Stimulated activated CD4-positive, alpha-beta T cell treated with anti-CD3 and anti-CD28 coated beads, TNF-alpha, amount 100 ng/mL, for 1 hour (primary cell): ENCODE results near the gene ANKRD44.

Experiments
- DNase-seq, 3 donors: peaks; one replicate each; pipeline ENCODE4 v3.0.0-alpha.2; 2020; ENCODE audit warnings: low read depth in 3 of 3, low spot score in 1 of 3

Gene ANKRD44

DNA sequence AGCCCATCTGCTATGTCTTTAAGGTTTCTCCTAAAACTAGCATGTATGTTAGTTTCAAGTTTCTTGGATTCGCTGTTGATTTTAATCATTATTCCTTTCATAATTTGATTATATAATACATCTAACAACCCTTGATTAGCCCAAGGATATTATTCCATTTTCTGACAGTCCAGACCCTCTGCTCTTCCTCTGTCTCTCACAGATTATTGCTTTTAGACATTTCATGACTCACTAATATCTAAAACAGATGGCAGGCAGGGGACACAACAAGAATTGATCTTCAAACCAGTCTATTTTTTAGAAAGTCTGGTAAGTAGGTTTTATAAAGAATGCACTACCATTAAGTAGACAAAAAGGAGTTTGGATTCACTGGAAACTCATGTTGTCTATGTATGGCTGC, 162.2 kb downstream of the ANKRD44 start:
- no peak for DNase-seq

DNA sequence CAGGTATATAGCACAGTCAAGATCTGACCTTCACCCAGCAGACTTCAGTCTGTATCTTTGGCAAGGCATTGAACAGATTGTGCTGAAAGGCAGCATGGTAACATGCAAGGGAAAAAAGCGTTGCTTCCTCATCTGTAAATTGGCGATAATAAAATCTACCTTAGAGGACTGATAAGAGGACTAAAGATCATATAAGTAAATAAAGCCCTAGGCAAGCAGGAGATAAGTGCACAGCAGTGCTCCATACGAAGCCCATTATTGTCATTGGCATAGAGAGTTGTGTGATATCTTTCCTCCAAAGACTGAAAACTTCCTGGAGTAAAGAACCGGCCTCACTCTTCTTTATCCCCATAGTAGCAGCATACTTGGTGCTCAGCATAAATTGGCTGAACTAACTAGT, 162.6 kb downstream of the ANKRD44 start:
- no peak for DNase-seq

DNA sequence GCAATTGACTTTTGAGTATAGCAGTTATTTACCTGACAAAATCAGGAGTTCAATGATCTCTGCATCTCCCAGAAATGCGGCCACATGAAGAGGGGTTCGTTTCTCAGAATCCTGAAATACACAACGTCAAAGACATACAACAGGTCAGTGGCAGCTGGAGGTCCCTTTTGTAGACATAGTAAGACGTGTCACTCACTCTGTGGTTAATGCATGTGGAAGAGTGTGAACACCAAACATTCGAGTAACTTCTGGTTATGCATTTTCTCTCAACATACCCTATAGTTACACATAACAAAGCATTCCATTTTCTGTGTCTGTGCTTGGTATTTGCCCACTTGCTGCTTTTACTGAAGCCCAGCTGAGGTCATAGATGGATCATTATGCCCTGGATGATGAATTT, 163.6 kb downstream of the ANKRD44 start:
- DNase-seq = no peak

DNA sequence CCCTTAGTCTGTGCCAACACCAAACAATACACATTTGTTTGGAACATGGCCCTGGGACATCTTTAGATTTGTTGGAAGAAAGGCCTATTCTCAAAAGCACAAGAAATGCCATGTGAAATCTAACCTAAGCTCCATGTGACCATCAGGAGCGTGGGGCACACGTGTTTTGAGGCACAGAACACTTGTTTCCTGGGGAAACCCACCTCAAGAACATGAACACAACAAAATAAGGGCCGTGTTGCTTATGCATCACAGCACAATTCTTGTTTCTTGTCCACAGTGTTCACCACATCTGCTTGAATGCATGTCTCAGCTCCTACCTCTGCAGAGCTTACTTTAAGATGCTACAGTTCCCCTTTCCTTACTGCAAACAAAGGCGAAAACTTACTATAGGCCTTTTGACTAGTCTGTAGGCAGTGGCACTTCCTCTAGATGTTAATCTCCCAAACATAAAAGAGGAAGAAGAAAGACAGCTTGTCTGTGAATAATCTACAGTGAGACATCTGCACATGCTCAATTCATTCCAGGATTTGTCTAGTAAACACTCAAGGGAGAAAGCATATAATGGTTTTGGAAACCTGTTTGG, 165.0 kb downstream of the ANKRD44 start:
- no peak for DNase-seq

DNA sequence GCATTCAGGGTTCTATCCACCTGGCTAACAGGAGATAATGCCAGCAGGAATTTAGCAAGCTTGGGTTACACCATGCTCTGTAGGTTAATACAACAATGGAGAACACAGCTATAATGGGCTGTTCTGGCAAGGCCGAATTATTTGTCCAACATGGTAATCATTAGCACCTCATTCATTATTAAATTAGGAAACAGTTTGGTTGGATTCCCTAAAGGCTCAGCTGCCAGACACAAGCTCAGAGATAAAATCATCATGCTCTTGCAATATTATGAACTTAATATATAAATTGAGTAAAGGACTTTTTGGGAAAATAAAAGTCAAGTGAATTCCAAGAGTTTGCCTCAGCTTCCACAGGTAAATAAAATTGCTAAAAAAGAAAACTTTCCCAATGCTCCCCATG, 166.4 kb downstream of the ANKRD44 start:
- DNase-seq = no peak

DNA sequence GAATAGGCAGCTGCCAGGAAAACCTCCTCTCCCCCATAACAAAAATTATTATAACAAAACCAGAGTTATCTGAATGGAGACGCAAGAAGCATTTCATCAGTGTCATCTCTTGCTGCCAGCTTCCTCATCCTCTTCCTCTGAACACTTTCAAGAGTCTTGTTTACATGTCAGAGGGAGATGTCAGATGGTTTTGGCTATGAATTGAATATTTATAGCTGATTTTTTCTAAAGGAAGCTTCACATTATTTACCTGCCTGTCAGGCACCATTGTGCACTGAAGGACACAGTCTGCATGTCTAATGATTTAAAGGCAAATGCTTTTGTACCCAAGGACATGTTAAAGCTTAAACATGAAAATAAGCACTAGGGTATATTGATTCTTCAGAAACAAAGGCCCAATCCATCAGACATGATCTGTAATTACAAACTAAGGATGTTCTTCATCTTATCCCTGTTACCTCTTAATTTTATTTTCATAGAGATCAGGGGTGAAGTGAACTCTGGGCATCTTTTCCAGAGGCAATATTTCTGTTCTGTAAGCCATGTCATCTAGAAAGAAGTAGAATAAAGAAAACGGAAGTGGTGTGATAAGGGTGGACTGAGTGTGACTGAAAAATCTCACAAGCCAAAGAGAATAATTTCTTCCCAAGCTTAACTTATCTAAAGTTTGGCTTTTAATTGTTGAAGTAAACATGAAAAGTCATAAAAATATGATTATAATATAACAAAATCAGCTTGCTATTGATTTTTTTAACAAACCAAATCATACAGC, 168.7 kb downstream of the ANKRD44 start:
- DNase-seq = no peak

DNA sequence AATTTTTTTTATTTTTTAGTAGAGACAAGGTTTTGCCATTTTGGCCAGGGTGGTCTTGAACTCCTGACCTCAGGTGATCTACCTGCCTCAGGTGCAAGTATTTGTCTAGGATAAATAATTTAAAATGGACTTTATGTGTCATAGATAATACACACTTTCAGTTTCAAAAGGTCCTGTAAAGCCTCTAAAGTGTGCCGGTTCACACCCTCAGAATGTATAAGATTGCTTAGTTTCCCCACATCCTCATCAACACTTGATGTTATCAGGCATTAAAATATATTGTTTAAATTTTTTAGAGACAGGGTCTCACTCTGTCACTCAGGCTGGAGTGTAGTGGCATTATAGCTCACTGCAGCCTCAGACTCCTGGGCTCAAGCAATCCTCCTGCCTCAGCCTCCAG, 170.5 kb downstream of the ANKRD44 start:
- DNase-seq = no peak

DNA sequence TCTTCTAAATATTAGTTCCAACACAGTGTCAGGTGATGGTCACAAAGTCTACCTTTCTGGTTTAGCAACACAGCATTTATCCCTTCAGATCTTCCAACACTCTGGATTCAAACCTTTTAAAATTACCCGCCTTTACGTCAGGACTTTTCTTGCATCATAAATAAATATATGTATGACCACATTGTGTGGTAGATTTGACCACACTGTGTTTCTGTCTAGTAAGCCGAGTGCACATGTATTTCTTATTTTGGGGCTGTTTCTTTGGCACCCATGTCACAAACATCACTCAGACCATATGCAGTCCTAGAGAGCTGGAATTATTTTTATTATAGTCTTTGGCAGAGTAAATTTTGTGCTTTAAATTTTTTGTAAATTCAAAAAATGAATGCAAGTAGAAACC, 172.1 kb downstream of the ANKRD44 start:
- no peak for DNase-seq

DNA sequence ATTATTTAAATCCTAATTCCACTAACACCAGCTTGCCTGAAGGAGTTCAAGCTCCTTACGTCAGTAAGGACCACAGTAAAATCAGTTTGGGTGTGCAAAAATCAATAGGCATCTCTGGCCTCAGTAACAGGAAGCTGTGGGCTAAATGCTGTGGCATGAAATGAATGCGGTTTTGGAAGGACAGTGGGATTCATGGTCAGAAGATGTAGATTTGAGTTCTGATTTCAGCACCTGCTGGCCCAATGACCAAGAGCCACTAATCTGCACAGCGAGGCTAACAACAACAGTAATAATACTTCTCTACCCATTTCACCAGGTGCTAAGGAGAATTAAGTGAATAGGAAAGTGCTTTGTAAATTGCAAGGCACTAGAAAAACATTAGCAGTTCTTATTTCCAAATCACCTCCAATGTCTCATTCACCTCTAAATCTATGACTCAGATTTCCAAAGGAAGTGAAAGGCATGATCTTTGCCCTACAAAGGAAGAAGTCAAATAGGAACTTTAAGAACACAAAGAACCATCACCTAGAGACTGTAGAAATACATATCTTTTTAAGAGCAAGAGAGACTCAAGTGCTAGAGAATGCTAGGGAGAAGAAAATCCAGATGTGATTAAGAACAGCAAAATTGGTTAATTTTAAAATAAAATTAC, 172.6 kb downstream of the ANKRD44 start:
- DNase-seq = no peak

DNA sequence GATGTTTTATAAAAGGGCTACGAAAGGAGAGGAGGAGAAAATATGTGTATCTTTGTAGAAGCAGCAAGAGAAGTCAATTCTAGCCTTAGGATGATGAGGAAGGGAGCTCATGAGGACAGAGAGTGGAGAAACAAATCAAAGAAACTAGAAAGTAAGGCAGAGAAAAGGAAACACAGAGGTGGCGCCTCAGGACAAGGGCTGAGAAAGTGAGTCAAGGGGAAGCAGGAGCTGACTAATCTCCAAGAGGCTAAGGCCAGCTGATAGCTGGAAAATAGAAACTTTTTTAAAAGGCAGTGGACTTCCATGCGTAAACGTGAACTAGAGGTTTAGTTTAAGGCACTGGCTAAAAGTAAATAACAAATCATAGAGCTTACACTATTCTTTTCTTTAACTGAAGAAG, 173.3 kb downstream of the ANKRD44 start:
- no peak for DNase-seq

DNA sequence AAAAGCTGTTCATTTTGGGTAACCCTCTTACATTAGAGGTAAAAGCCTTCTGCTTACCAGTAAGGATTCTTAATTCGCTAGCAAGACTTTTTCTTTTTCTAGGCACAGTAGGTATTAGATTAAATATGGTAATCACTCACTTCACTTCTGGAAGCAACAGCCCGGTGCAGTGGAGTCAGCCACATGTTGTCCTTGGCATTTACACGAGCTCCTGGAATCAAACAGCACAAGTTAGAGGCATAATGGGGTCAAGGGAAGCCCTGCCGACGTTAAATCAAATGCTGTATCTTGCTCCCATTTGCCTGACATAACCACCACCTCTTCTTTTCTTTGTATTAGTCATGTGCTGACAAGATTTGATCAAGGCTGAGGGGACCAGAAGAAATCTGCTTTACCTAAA, 174.1 kb downstream of the ANKRD44 start:
- DNase-seq = no peak

DNA sequence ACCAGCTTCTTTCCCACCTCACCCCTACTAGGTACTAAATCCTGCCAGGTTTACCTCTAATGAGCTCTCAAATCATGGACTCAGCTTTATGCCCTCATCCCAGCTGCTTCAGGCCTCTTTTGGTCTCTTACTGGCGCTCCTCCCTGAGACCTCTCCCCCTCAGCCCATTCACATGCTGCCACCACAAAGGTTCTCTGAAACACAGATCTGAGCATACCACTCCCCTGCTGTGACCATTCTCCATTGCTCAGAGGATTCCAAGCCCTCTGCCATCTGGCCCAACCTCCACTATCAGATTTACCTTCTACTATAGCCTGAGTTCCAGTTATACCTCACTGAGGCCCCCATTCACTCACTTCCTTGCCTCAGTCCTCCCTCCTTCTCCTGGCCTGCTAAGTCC, 174.8 kb downstream of the ANKRD44 start:
- DNase-seq = no peak

DNA sequence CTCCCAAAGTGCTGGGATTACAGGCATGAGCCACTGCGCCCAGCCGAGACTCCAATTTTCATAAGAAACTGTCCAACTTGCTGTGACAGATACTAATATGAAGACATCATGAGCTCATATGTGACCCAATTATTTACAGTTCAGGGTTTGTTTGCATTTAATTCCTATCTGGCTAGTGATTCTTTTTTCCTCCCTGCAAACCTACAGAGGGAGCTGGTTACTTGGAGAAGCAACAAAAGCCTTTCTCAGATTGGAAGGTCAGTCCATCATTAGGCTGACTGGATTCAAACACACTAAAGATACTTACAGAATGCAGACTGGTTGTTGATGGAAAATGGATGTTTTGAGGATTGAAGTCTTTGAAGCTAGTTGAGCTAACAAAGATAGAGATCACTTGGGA, 176.4 kb downstream of the ANKRD44 start:
- DNase-seq = no peak

DNA sequence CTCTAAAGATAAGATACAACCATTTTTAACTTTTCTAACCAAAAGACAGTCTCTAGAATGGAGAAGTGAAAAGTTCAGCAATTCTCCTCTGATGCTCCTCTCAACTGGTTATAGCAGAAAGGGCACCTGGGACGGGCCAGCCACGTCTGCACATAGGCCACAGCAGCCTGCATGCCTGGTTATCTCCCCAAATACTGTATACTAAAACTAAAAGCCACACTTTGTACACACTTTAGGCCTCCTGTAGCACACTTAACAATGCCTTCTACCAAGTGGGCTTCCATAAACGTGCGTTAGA, 179.1 kb downstream of the ANKRD44 start:
- no peak for DNase-seq

DNA sequence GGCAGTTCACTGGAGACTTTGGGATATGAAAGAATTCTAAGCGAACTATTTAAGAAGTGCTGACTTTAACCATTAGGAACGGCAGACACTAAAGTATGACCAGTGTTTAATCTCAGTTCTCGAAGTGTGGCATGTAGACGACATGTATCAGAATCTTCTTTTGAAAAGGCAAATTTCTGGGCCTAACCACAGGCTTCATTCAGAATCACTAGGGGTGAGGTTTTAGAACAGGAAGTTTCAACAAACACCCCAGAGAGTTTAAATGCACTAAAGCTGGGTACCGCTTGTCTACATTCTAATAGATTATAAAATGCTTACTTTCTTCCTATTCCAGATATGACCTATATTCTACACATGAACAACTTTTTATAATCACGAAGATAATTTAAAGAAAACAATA, 180.3 kb downstream of the ANKRD44 start:
- DNase-seq = no peak

DNA sequence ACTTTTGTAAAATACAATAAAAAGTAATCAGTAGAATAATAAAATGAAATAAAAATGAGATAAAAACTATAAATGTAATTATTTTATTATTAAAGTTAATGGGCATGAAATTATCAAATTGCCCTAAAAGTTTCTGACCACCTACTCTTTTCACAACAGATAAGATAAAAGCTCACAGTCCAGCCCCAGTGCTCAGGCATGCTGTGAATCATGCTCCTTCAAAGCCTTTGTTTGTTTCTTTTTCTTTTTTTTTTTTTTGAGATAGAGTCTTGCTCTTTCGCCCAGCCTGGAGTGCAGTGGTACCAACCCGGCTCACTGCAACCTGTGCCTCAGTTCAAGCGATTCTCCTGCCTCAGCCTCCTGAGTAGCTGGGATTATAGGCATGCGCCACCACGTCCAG, 181.7 kb downstream of the ANKRD44 start:
- DNase-seq = no peak

DNA sequence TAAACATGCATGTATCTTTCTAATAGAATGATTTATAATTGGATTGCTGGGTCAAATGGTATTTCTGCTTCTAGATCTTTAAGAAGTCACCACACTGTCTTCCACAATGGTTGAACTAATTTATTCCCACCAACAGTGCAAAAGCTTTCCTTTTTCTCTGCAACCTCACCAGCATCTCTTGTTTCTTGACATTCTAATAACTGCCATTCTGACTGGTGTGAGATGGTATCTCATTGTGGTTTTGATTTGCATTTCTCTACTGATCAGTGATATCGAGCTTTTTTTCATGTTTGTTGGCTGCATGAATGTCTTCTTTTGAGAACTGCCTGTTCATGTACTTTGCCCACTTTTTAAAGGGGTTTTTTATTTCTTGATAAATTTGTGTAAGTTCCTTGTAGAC, 182.5 kb downstream of the ANKRD44 start:
- no peak for DNase-seq

DNA sequence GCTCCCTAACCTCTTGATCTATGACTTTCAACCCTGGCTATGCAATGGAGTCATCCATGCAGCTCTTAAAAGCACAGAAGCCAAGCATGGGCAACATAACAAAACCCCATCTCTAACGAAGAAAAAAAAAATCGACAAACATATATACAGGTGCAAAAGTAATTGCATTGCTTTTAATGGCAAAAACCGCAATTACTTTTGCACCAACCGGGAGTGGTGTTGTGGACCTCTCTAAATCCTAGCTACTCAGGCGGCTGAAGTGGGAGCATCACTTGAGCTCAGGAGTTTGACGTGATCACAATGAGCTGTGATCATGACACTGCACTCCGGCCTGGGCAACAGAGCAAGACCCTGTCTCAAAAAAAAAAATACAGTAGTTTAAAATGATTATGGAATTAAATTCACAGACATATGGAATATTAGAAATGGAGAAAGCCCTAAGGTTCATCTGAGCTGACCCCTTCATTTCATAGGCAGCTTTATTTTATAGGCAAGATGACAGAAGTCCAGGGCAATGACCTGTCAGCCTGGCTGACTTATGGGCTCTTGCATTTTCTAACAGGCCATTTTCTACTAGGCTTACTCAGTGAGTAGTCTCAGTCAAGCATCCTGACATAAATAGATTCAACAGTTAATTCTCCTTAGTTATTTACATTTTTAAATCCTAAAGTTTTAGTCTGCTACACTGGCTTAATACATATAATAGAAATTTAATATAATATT, 183.8 kb downstream of the ANKRD44 start:
- no peak for DNase-seq

DNA sequence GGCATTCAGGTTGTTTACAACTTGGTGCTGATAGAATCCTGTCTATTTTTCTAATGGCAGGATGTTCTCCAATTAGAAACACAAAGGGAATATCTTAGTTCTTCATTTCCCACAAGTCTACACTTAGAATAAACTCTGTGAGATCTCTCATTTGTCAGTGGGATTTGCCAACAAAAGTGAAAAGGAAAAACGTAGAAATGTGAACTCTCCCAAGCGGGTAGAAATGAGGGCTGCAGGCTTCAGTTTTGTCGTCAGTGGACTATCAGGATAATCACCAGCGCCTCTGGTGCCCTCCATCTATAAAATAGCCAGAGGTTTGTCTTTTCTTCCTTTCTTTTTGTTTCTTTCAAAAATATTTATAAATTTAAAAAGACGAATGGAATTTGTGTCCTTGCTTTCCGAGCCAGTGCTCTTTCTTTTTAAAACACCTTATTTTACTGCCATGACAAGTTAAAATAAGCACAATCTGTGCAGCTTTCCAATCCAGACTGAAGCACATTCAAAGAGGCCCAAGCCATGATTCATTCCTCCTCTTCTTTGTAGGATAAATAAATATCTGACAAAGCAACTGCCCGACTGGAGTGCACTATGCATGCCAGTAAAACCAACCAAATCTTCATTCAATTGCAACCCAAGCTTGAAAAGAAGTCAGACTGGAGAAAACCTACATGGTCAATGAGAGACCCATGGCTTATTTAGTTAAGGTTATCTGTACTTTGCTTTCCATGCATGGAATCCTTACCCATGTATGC, 185.8 kb downstream of the ANKRD44 start:
- DNase-seq = no peak

DNA sequence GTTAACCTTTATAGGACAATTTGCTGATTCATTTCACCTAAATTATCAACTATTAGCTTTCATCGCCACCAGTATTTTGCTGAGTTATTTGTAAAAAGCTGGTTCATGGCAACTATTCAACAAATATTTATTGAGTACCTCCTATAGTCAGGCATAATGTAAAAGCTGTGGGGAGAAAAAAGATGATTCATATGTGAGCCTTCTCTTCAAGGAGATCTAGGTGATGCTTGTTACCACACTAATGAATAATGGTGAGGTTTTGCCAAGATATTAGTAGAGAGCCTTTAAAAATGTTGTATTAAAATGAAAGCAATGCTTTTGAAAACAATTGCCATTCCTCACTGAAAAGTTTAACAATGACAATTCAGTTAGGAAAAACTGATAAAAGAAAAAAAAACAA, 187.8 kb downstream of the ANKRD44 start:
- no peak for DNase-seq

DNA sequence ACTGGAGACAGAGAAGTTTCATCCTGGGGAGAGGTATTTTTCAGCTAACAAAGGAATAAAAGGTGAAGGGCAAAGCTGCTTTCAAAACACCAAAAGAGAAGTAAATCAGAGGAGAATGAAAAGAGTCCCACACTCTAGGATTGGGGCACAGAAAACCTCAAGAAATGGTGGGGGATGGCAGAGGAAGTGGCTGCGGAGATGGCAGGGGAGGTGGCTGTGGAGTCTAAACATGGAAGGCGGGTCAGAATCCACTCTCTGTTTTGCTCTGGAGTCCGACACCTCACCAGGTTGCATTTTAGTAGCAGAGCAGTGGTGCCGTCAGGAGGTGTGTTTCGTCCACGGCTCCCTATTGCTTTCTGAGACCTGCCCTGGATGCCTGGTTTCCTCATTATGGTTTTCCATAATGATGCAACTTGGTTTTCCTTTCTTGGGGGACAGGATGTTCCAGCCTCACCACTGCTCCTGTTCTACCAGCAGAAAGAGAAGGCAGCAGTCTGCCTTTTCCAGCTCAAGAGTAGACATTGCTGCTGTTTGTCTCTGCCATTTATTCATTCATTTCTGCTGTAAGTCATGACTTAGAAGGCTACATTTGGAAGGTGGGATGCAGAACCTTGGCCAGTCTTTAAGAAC, 188.7 kb downstream of the ANKRD44 start:
- DNase-seq = no peak
